ENCODE measurements around the gene GABPB2. TPM values are rescaled to one million over a fixed set of nuclear protein-coding genes. Genes with fewer than 3 reads are reported as not detected.

Gene GABPB2
- total and polyA plus RNA-seq, 2 experiments from 2014 or later = 1.1 to 2.6 TPM

- Histone ChIP-seq H3K4me2 (no peak overlapping the region), H2AFZ (no peak overlapping the region), H3K4me1 (ENCODE audit: insufficient read depth) (peaks cover 5% of the 10 kb centered on the region; the same call in 1 of the 2 replicates), H3K36me3 (ENCODE audit: insufficient read depth) (0 out of 2 replicates have a peak, but pooled peaks cover 2% of the 10 kb centered on the region), H3K27ac (ENCODE audit: low read depth) (no peak overlapping the region; the same call in 1 of the 2 replicates), H3F3A (replicated peaks; ENCODE audit: low read depth) (peaks cover 26% of the 10 kb centered on the region), H3K27me3 (ENCODE audit: insufficient read depth) (no peaks in the 10 kb centered on the region), H3K4me3 (no peak overlapping the region), H4K20me1 (replicated peaks; ENCODE audit: insufficient read depth) (no peaks in the 10 kb centered on the region), H3K79me2 (replicated peaks; ENCODE audit: insufficient read depth) (0 out of 2 replicates have a peak, but pooled peaks cover 4% of the 10 kb centered on the region), H3K9me2 (ENCODE audit: insufficient read depth) (no peaks in the 10 kb centered on the region)
- Mint-ChIP-seq H3K27ac (peak overlapping the region; percentile 83; the same call in 1 of the 2 replicates), H3K9me3 (no peaks in the 10 kb centered on the region), H3K36me3 (ENCODE audit: low read depth) (peaks cover 16% of the 10 kb centered on the region; the same call in 2 of the 3 replicates), H3K4me1 (peaks cover 7% of the 10 kb centered on the region), H3K4me3 (no peak overlapping the region), H3K27me3 (ENCODE audit: insufficient read depth, low read depth, poor library complexity) (peaks cover 15% of the 10 kb centered on the region)
- ATAC-seq (no peak), DNase-seq (ENCODE audit: low spot score) (peak; percentile 37)
- no peak for TF ChIP-seq EZH2 (IDR thresholded peaks at IDR 0.05; ENCODE audit: low read depth, unreplicated experiment)
- no peak for TF ChIP-seq EZH2phosphoT487 (IDR thresholded peaks at IDR 0.05; ENCODE audit: unreplicated experiment)
- no peak for TF ChIP-seq ZNF331 (CRISPR knock-in tag; IDR thresholded peaks at IDR 0.05; ENCODE audit: low read depth)
- peak; percentile 46 to 49 for TF ChIP-seq CTCF (conservative IDR thresholded peaks at IDR 0.05; ENCODE audit: low read depth in 2 of 2)
These were observed 1.7 kb downstream of the GABPB2 start for GRCh38 chr1:151072224-151072623.

- Histone ChIP-seq H3F3A (replicated peaks; ENCODE audit: low read depth) (no peaks in the 10 kb centered on the region), H3K27ac (ENCODE audit: low read depth) (no peak overlapping the region), H4K20me1 (replicated peaks; ENCODE audit: insufficient read depth) (no peaks in the 10 kb centered on the region), H2AFZ (no peak overlapping the region), H3K4me3 (no peak overlapping the region), H3K4me1 (ENCODE audit: insufficient read depth) (peaks cover 5% of the 10 kb centered on the region), H3K36me3 (ENCODE audit: insufficient read depth) (no peaks in the 10 kb centered on the region), H3K9me2 (ENCODE audit: insufficient read depth) (no peaks in the 10 kb centered on the region), H3K27me3 (ENCODE audit: insufficient read depth) (no peaks in the 10 kb centered on the region), H3K79me2 (replicated peaks; ENCODE audit: insufficient read depth) (no peaks in the 10 kb centered on the region), H3K4me2 (no peak overlapping the region)
- Mint-ChIP-seq H3K9me3 (no peaks in the 10 kb centered on the region), H3K4me3 (no peak overlapping the region), H3K4me1 (peaks cover 6% of the 10 kb centered on the region; the same call in 2 of the 3 replicates), H3K36me3 (ENCODE audit: low read depth) (no peaks in the 10 kb centered on the region), H3K27me3 (ENCODE audit: insufficient read depth, low read depth, poor library complexity) (peaks cover 7% of the 10 kb centered on the region), H3K27ac (no peak overlapping the region)
- DNase-seq (ENCODE audit: low spot score) (no peak), ATAC-seq (no peak)
- TF ChIP-seq POLR2AphosphoS5 (IDR thresholded peaks at IDR 0.05; ENCODE audit: low read depth) (no peak), ZNF114 (CRISPR knock-in tag; IDR thresholded peaks at IDR 0.05) (no peak), CTCF (conservative IDR thresholded peaks at IDR 0.05; ENCODE audit: low read depth in 2 of 2) (no peak), STAT1 (IDR thresholded peaks at IDR 0.05; ENCODE audit: unreplicated experiment) (no peak), EZH2phosphoT487 (IDR thresholded peaks at IDR 0.05; ENCODE audit: unreplicated experiment) (no peak), JUNB (IDR thresholded peaks at IDR 0.05; ENCODE audit: unreplicated experiment) (no peak), NANOG (IDR thresholded peaks at IDR 0.05; ENCODE audit: borderline replicate concordance) (no peak), ZNF462 (CRISPR knock-in tag; IDR thresholded peaks at IDR 0.05) (no peak), EZH2 (IDR thresholded peaks at IDR 0.05; ENCODE audit: low read depth, unreplicated experiment) (no peak)
These were observed 15.5 kb downstream of the GABPB2 start for GRCh38 chr1:151085953-151086559.

Measured in GM23338 (cell line).